HG03196 (cell line): Measurements from ENCODE around the gene BTBD19.
"Not testable (repeated sequence)": the region's sequence is repeated elsewhere in the genome, so short reads cannot be mapped to it uniquely, and the experiment has no call there.

ENCODE experiments used
- ATAC-seq: cut with Tn5 transposase; IDR thresholded peaks from one replicate; pipeline ENCODE4 v1.9.1; 2021; ENCODE audit not compliant: unreplicated experiment

Gene BTBD19, protein sequence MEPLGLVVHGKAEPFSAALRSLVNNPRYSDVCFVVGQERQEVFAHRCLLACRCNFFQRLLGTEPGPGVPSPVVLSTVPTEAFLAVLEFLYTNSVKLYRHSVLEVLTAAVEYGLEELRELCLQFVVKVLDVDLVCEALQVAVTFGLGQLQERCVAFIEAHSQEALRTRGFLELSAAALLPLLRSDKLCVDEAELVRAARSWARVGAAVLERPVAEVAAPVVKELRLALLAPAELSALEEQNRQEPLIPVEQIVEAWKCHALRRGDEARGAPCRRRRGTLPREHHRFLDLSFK

DNA sequence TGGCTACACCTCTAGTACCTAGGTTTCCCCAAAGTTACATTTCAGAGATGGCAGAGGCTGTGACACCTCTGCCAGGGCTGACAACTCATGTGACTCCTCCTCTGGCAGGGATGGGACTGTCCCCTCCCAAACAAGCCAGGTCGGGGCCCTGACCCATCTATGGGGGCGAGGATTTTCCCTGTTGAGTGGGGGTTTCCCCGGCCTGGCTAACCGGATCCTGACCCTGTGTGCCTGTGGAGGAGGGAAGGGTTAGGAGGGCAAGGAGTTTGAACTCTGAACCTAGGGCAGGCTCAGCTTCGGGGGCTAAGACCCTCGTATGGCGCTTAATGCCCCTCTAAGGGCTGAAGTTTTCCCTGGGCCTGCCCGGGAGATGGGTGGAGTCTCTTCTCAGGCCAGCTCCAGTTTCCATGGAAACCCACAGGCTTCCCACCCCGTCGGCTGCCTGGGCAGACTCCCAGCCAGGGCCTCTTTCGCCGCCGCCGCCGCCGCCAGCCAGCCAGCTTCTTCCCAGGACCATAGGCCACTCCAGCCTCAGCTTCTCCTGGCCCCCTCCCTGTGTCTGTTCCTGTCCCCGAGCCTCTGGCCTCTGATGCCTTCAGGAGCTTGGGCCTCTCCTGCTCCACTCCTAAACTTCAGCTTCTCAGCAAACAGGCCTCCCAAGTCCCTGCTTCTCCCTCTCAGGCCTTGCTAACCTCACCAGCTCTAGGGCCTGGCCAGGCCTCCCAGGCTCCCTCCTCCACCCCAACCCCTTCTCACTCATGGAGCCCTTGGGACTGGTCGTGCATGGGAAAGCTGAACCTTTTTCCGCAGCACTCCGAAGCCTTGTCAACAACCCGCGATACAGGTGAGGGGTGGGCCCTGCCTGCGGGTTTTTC, at the start of gene BTBD19:
BTBD19 (plus strand) TSS at position 461 of the 875 bp plus-strand sequence; CDS start at position 759, 298 bp downstream.
- peak; percentile 27 for ATAC-seq

DNA sequence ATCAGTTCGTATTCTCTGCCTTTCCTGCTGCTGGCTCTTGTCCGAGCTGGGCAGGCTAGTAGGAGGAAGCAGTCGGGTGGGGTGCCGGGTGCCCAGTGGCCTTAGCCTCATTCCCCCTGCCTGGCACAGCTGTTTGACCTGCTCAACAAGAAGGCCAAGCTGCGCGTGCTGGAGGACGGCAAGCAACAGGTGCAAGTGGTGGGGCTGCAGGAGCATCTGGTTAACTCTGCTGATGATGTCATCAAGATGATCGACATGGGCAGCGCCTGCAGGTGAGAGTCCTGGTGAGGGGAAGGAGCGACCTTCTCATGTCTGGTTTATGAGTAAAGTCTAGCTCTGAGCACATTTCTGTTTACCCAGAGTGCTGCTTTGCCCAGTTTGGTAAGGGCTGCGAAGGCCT, 49.2 kb upstream of the BTBD19 start:
- no peak for ATAC-seq

DNA sequence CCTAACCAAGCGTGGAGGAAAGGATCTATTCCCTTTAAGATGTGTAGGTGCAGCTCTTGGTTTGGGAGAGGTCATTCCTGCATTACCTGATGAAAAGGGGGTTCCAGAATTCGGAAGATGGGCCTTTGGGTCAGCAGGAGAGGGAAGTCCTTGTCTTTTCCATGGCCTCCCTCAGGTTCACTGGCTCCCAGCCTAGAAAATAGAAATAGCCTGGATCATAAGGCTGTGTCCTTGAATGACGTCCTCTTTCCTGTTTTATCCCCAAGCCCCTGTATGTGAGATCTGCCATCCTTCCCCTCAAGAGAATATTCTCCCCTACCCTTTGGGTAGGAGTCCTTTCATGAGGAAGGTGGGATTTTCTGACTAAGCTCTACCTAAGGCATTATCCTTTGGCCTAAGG, 47.4 kb upstream of the BTBD19 start:
- no peak for ATAC-seq

DNA sequence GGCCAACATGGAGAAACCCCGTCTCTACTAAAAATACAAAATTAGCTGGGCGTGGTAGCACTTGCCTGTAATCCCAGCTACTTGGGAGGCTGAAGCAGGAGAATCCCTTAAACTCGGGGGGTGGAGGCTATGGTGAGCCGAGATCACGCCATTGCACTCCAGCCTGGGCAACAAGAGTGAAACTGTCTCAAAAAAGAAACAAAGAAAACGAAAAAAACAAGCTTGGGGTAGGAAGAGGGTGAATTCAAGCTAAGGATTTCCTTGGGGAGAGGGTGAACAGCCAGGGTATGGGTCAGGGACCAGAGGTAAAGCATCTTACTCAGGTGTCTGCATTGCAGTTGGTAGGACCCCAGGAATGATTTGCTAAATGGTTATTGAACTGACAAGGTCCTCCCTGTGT, 41.9 kb upstream of the BTBD19 start:
- not testable (repeated sequence) for ATAC-seq

DNA sequence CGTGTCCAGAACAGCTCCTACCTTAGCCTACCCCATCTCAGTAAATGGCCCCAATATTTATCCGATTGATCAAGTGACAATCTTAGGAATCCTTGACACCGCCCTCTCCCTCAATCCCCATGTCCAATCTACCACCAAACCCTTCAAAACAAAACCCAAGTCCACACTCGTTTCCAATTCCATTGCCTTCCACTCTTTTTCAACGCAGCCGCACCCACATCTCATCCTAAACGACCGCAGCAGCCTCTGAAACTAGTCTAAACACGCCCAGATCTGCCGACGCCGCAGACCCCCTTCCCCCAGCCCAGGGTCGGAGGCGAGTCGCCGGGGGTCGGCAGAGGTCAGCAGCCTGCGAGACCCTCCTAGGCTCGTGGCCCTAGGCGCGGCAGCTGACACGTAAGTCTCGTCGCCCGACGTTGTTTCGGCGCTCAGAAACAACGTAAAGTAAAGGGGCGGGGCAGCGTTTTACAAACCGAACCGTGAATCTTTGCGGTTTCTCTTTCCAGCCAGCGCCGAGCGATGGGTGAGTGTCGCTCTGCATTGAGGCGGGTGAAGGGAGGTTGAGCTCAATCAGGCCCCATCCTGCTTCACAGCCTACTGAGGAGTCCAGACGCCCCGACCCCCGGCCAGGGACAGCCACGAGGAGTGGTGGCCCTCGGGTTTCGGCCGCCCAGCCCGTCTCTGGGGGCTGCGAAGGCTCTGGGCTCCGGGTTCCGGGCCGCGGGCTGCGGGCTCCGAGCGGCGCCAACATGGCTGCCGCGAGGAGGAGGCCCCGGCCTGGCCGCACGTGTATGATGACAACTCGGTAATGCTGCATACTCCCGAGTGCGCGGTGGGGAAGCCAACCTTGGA, 33.0 kb upstream of the BTBD19 start, which contains the start of gene RPS8:
RPS8 (plus strand) TSS at position 463 of the 852 bp plus-strand sequence; CDS start at position 520, 57 bp downstream.
- ATAC-seq = peak; percentile 84

DNA sequence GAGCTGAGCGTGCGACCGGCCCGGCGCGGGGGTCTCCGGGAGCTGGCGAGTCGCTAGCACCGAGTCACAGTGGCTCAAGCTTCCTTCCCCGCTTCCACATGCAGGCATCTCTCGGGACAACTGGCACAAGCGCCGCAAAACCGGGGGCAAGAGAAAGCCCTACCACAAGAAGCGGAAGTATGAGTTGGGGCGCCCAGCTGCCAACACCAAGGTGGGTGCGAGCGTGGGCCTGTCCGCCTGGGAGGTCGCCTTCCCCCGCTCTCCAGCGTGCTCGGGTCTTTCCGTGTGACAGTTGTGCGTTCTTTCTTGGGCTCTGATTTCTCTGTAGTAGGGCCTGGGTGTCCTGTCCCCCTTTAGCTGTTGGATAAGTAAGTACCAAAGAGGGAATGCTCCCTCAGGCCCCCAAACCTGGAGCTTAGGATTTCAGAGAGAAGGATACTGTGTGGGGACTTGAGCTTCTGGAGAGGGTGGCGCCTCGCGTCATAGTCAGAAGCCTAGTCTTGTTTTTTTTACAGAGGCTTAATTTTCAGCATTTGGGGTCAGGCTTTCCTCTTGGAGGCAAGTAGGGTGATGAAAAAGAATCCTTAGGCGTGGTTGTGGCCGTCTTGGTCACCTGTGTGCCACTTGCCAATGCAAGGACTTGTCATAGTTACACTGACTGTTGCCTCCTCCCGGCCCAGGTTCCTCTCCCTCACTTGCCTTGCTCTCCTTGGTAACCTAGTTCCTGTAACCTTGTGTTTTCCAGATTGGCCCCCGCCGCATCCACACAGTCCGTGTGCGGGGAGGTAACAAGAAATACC, 32.2 kb upstream of the BTBD19 start:
- ATAC-seq = no peak

DNA sequence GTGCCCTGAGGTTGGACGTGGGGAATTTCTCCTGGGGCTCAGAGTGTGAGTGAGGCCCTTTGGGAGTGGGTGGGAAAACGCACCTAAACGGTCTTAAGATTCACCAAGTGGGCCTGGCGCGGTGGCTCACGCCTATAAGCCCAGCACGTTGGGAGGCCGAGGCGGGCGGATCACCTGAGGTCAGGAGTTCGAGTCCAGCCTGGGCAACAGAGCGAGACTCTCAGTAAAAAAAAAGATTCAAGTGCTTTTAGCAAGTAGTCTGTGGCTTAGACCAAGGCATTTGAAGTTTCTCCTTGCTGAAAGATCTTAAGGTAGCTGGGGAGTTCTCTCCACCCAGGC, 31.6 kb upstream of the BTBD19 start:
- ATAC-seq = no peak

DNA sequence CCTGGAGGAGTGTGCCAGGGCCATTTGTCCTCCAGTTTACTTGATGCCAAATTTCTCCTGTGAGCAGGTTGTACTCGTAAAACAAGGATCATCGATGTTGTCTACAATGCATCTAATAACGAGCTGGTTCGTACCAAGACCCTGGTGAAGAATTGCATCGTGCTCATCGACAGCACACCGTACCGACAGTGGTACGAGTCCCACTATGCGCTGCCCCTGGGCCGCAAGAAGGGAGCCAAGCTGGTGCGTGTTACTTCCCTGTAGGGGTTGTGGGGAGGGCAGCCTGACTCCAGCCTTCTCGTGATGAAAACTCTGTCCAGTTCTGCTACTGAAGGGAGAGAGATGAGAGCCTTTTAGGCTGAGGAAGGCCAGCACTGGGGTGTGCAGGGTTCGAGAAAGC, 30.8 kb upstream of the BTBD19 start:
- no peak for ATAC-seq

DNA sequence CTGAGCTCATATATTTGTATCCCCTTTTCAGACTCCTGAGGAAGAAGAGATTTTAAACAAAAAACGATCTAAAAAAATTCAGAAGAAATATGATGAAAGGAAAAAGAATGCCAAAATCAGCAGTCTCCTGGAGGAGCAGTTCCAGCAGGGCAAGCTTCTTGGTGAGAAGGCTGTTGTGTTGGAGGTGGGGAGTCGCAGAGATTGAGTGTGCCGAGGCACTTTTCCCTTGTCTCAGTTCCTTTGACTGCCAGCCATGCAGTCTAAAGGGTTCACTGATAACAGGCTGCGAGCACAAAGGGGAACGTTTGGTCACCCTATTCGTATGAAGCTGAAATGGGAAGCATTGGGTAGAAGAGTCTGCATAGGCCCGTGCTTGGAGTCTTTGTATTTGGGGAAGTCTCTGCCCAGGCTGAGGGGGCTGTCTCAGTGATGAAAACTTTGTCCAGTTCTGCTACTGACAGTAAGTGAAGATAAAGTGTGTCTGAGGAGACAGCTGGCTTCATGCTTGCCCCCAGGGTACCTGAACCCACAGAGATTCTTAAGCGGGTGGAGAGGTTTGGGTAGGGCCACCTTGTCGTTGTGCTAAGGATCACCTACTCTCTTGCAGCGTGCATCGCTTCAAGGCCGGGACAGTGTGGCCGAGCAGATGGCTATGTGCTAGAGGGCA, 30.2 kb upstream of the BTBD19 start:
- no peak for ATAC-seq

DNA sequence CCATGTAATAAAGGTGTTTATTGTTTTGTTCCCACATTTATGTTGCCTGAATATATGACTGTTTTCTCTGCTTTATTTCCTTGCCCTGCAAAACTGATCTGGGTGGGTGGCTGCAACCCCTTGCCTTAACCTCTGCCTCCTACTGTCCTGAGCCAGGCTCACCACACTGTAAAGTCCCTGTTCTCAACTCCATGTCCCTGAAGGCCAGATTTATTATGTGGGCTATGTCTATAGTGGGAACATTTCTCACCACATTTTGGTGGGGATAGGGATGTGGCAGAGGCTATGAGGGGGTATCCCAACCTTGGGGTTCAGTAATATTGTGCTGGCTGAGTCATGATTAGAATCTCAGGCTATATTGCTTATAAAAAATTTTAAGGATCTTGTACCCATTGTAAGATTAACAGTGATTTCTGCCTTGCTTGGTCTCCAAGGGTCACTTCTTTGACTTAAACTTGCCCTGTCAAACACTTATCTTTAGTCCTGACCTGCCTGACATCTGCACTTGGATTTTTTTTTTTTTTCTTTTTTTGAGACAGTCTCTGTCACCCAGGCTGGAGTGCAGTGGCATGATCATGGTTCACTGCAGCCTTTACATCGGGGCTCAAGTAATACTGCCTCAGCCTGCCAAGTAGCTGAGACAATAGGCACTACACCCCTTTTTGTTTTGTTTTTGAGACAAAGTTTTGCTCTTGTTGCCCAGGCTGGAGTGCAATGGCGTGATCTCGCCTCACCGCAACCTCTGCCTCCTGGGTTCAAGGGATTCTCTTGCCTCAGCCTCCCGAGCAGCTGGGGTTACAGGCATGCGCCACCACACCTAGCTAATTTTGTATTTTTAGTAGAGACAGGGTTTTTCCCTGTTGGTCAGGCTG, 29.4 kb upstream of the BTBD19 start:
- ATAC-seq = no peak

DNA sequence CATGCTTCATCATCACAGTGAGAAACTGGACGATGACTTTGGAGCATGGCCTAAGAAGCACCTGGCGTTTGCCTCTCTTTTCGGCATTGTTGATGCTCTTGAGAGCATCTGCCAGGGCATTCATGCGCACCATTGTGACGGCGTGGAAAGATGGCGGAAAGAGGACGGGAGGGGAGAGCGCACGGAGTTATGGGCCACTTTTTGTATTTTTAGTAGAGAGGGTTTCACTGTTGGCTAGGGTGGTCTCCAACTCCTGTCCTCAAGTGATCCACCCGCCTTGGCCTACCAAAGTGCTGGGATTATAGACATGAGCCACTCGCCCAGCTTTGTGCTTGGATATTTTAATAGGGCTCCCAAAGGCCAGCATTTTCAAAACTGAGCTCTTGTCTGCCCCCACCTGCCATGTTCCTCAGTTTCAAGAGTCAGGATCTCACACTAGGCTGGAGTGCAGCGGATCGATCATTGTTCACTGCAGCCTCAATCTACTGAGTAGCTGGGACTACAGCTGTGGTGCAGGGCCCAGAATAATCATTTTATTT, 27.7 kb upstream of the BTBD19 start:
- no peak for ATAC-seq

DNA sequence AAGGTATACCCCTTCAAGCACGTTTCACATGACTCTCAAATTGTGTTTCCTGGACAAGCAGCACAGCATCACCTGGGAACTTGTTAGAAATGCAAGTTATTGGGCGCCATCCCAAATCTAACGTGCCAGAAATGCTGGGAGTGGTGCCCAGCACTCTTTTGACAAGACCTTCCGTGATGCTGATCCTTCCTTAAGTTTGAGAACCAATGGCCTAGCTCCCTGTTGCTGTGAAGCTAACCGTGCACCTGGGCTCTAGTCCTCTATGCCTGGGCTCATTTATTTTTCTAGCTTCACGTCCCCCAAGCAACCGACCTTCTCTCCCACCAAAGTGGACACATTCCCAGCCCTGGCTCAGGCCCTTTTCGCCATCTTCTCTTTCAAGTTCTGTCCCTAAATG, 24.6 kb upstream of the BTBD19 start:
- no peak for ATAC-seq

DNA sequence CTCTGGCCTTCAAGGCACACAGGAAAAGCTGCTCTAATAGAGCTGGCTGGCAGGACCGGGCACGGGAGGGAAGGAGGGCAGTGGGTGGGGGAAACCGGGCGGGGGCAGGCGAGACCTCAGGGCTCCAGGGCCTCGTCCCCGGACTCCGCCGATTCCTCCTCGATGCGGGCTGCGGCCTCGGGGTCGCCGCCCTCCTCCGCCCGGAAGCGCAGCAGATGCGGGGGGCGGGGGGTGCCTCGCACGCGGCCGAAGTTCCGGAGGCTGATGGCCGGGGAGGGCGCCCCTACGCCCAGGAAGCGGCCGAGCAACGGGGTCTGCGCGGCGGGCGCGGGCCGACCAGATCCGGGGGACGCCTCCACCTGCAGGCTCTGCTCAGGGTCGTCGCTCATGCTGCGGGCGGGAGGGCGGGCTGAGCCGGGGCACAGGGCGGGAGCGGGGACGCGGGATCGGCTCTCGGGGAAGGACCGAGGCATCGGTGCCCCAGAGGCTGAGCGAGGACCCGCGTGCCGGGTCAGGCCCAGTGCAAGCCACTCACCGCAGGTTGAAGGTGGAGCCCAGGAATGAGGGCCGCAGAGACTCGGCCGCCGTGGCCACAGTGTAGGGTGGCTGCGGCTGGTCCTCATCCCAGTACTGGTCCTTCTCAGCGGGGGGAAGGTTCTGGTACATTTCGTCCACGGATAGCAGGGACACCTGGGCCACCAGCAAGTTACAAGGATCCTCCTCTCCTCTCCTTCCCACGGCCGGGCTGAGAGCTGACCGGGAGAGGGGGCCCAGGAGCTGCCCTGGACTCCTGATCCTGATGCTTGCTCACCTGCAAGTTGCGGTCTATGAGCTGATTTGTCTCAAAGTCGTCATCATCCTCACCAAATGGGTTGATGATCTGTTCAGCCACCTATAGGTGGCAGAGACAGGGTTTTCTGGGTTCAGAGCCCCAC, 24.0 kb upstream of the BTBD19 start:
- ATAC-seq = no peak

DNA sequence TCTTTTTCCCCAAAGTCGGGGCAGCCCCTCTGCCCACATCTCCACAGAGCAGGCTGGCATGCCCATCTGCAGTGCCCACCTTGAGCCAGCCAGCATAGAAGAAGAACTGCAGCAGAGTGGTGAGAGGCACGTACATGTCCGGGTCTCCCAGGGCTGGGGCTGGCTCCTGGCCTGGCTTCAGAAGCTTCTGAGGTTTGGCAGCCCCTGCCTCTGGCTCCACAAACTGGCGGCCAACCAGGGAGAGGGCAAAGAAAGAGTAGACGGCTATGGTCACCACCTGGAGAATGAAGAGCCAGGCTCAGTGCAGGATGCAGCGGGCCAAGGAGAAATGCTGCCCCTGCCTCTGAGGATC, 23.3 kb upstream of the BTBD19 start:
- ATAC-seq = no peak

DNA sequence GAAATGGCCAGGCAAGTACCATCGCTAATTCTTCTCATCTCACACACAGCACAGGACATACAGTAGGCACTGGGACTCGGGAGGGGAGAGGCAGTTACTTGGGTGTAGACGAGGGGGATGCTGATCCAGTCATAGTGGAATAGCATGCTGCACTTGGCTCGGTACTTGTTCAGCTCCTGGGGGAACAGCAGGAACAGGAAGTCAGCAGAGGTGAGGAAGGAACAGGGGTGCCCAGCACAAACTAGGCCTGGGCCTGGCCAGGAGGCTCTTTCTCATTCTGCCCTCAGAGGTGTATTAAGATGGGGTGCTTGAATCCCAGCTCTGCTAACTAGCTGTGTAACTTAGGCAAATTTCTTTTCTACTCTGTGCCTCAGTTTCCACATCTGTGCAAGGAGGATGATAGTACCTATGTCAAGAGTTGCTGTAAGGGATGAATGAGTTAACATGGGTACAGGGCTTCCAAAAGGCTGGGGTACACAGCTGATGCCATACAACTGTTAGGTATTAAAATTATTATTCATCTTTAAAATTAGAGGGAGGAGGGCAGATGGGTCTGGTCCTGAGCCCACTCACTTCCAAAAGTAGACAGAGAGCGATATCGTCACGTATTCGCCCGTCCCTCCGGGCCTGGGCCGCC, 22.7 kb upstream of the BTBD19 start:
- ATAC-seq = no peak

DNA sequence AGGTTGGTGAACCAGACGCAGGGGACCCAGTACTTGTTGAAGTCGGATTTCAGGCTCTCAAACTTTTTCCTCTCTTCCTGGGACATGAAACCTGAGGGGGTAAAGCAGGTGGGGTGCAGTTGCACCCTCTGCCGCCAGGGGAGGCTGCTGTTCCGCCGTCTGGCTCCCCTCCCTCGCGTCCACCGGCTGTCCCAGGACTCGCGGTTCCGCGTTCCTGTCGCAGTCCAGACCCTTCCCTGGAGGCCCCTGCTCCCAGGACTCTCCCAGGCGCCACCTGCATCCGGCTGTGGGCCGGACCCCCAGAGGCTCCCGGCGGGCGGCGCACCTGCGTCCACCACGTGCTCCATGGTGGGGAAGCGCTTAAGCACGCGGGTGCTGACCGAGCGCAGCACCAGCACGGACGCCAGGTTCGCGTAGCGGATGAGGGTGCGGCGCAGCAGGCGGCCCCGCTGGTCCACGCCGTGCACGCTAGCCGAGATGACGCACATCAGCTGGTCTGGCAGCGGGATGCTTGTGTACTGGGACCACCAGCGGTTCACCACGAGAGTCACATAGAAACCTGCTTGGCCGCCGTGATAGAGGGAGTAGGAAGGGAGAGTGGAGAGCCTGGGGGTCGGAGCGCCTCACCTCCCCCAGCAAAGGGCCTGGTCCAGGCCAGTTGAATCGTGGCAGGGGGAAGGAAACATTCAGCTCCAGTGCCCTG, 22.0 kb upstream of the BTBD19 start:
- ATAC-seq = no peak
